Duodenal mucosa (tissue), 2 donors: ENCODE results near the gene ISM2.
"Not testable (repeated sequence)": the region's sequence is repeated elsewhere in the genome, so short reads cannot be mapped to it uniquely, and the experiment has no call there.

Experiments used
- H3K27ac ChIP-seq: one replicate; pipeline ENCODE4 v1.7.0; 2013; ENCODE audit warnings: low read depth, low read length
- H3K27me3 ChIP-seq, 2 donors: one replicate each; pipeline ENCODE4 v1.7.0; 2013; ENCODE audit warnings: low read length in 2 of 2, control low read depth in 1 of 2; ENCODE audit not compliant: insufficient read depth in 2 of 2, control insufficient read depth in 1 of 2
- H3K36me3 ChIP-seq, 2 donors: one replicate each; pipeline ENCODE4 v1.7.0; 2013; ENCODE audit warnings: low read length in 2 of 2, control low read depth in 1 of 2; ENCODE audit not compliant: insufficient read depth in 2 of 2, control insufficient read depth in 1 of 2
- H3K4me1 ChIP-seq, 2 donors: one replicate each; pipeline ENCODE4 v1.7.0; 2013; ENCODE audit warnings: low read length in 2 of 2, control low read depth in 1 of 2; ENCODE audit not compliant: insufficient read depth in 2 of 2, control insufficient read depth in 1 of 2
- H3K4me3 ChIP-seq, 2 donors: one replicate each; pipeline ENCODE4 v1.7.0; 2013; ENCODE audit warnings: low read length in 2 of 2, low read depth in 1 of 2
- H3K9ac ChIP-seq, 2 donors: one replicate each; pipeline ENCODE4 v1.7.0; 2013; ENCODE audit warnings: low read length in 2 of 2, low read depth in 1 of 2
- H3K9me3 ChIP-seq, 2 donors: one replicate each; pipeline ENCODE4 v1.7.0; 2013; ENCODE audit warnings: low read length in 2 of 2, control low read depth in 1 of 2; ENCODE audit not compliant: control insufficient read depth in 1 of 2

ISM2 gene

GRCh38 chr14:77531071-77531470 is 32.5 kb upstream of the ISM2 start:
- no peaks in the 10 kb centered on the region for H3K27me3 ChIP-seq
- H3K4me3 ChIP-seq, result no peak overlapping the region
- H3K27ac ChIP-seq, result no peak overlapping the region
- peaks cover 0 to 11% of the 10 kb centered on the region in 2 donors for H3K36me3 ChIP-seq
- no peak overlapping the region for H3K9ac ChIP-seq
- H3K9me3 ChIP-seq, result no peaks in the 10 kb centered on the region
- no peaks in the 10 kb centered on the region for H3K4me1 ChIP-seq

- Histone ChIP-seq H3K4me1 (no peaks in the 10 kb centered on the region), H3K27ac (no peak overlapping the region), H3K27me3 (no peaks in the 10 kb centered on the region), H3K9ac (no peak overlapping the region), H3K4me3 (no peak overlapping the region), H3K36me3 (peaks cover 0 to 8% of the 10 kb centered on the region in 2 donors), H3K9me3 (no peaks in the 10 kb centered on the region)
These were observed 31.3 kb upstream of the ISM2 start for GRCh38 chr14:77529963-77530362.

- Histone ChIP-seq H3K27me3 (no peaks in the 10 kb centered on the region), H3K4me3 (no peak overlapping the region), H3K9ac (no peak overlapping the region), H3K27ac (no peak overlapping the region), H3K9me3 (no peaks in the 10 kb centered on the region), H3K4me1 (no peaks in the 10 kb centered on the region), H3K36me3 (peaks cover 0 to 10% of the 10 kb centered on the region in 2 donors)
These were observed 30.6 kb upstream of the ISM2 start for GRCh38 chr14:77529213-77529612.

GRCh38 chr14:77528701-77529100 is 30.1 kb upstream of the ISM2 start:
- peaks cover 0 to 12% of the 10 kb centered on the region in 2 donors for H3K36me3 ChIP-seq
- H3K9ac ChIP-seq, H3K4me1 ChIP-seq, H3K27me3 ChIP-seq, H3K9me3 ChIP-seq, H3K4me3 ChIP-seq, H3K27ac ChIP-seq: not testable (repeated sequence)

- Histone ChIP-seq H3K4me1 (no peaks in the 10 kb centered on the region), H3K4me3 (no peak overlapping the region), H3K27ac (no peak overlapping the region), H3K9me3 (no peaks in the 10 kb centered on the region), H3K27me3 (no peaks in the 10 kb centered on the region), H3K9ac (no peak overlapping the region), H3K36me3 (peaks cover 2 to 14% of the 10 kb centered on the region in 2 donors)
These were observed 27.6 kb upstream of the ISM2 start for GRCh38 chr14:77526266-77526665.

GRCh38 chr14:77524536-77524935 is 25.9 kb upstream of the ISM2 start:
- H3K9me3 ChIP-seq, result no peaks in the 10 kb centered on the region
- H3K4me3 ChIP-seq, result no peak overlapping the region
- H3K4me1 ChIP-seq, result no peaks in the 10 kb centered on the region
- peaks cover 11 to 27% of the 10 kb centered on the region in 2 donors for H3K36me3 ChIP-seq
- no peak overlapping the region for H3K9ac ChIP-seq
- no peak overlapping the region for H3K27ac ChIP-seq
- no peaks in the 10 kb centered on the region for H3K27me3 ChIP-seq

GRCh38 chr14:77523109-77523508 is 24.5 kb upstream of the ISM2 start:
- Histone ChIP-seq H3K27ac (no peak overlapping the region), H3K4me3 (no peak overlapping the region), H3K4me1 (no peaks in the 10 kb centered on the region), H3K9me3 (no peaks in the 10 kb centered on the region), H3K9ac (no peak overlapping the region), H3K36me3 (peaks cover 11 to 39% of the 10 kb centered on the region in 2 donors), H3K27me3 (no peaks in the 10 kb centered on the region)

GRCh38 chr14:77520555-77520954 is 21.9 kb upstream of the ISM2 start:
- Histone ChIP-seq H3K36me3 (peaks cover 14 to 48% of the 10 kb centered on the region in 2 donors), H3K27ac (no peak overlapping the region), H3K4me3 (no peak overlapping the region), H3K27me3 (no peaks in the 10 kb centered on the region), H3K4me1 (no peaks in the 10 kb centered on the region), H3K9me3 (no peaks in the 10 kb centered on the region), H3K9ac (no peak overlapping the region)

GRCh38 chr14:77516126-77516525 is 17.5 kb upstream of the ISM2 start:
- Histone ChIP-seq H3K9ac (no peak overlapping the region), H3K36me3 (peaks cover 26 to 53% of the 10 kb centered on the region in 2 donors), H3K27me3 (no peaks in the 10 kb centered on the region), H3K9me3 (no peaks in the 10 kb centered on the region), H3K4me1 (no peaks in the 10 kb centered on the region), H3K4me3 (no peak overlapping the region), H3K27ac (no peak overlapping the region)

GRCh38 chr14:77511486-77512162 is 13.0 kb upstream of the ISM2 start:
- H3K9ac ChIP-seq, result no peak overlapping the region
- peaks cover 17 to 54% of the 10 kb centered on the region in 2 donors for H3K36me3 ChIP-seq
- no peaks in the 10 kb centered on the region for H3K4me1 ChIP-seq
- no peaks in the 10 kb centered on the region for H3K27me3 ChIP-seq
- no peak overlapping the region for H3K27ac ChIP-seq
- H3K4me3 ChIP-seq, result no peak overlapping the region
- H3K9me3 ChIP-seq, result no peaks in the 10 kb centered on the region
